Adrenal gland (tissue), 12 donors: ENCODE measurements around the gene HNF1A. TPM values are rescaled to one million over a fixed set of nuclear protein-coding genes. Genes with fewer than 3 reads are reported as not detected.

ENCODE experiments used
- DNase-seq, 7 donors: peaks; one replicate each; pipeline ENCODE4 v3.0.0-alpha.2; 2019 to 2020
- H3K27ac ChIP-seq, 5 donors: fragments of 200-600 bp; sonication (generic) in 4 of 5; 1 replicate in 3 of 5; 2 replicates in 2 of 5; pipeline versions ENCODE4 v1.5.1 to v1.8.0; 2016 to 2020; ENCODE audit warnings: mild to moderate bottlenecking in 1 of 5
- H3K27me3 ChIP-seq: fragments of 200-600 bp; 2 replicates; pipeline ENCODE4 v1.8.0; 2021
- H3K36me3 ChIP-seq, 2 donors: fragments of 200-600 bp; replicated peaks in 1 of 2; 1 replicate in 1 of 2; 2 replicates in 1 of 2; pipeline versions ENCODE4 v1.5.1 to v1.8.0; 2018 to 2022
- H3K4me1 ChIP-seq, 2 donors: fragments of 200-600 bp; replicated peaks in 1 of 2; 1 replicate in 1 of 2; 2 replicates in 1 of 2; pipeline versions ENCODE4 v1.5.1 to v1.8.0; 2018 to 2021
- H3K4me3 ChIP-seq, 4 donors: fragments of 200-600 bp; sonication (generic) in 3 of 4; one replicate each; pipeline ENCODE4 v1.5.1; 2016 to 2018
- H3K9me3 ChIP-seq, 3 donors: fragments of 200-600 bp; sonication (generic) in 1 of 3; replicated peaks in 1 of 3; 1 replicate in 2 of 3; 2 replicates in 1 of 3; pipeline versions ENCODE4 v1.5.1 to v1.8.0; 2016 to 2021
- POLR2A ChIP-seq, 2 donors: fragments of 450-650 bp; IDR thresholded peaks; one replicate each; pipeline ENCODE4 v1.6.1; 2017; ENCODE audit warnings: antibody characterized with exemption in 2 of 2, mild to moderate bottlenecking in 2 of 2, moderate library complexity in 1 of 2
- WGBS, 4 donors: extraction: QIAGEN DNeasy Blood & Tissue Kit in 2 of 4; methylation state at CpG; one replicate each; pipeline versions ENCODE4 v1.1.5 to v1.1.7; 2013 to 2017; 5-methylcytosine and 5-hydroxymethylcytosine counted together
- intact Hi-C, 2 donors: fragments of 100-400 bp; cut with DNase I; formaldehyde crosslinking; loops; one replicate each; pipeline versions ENCODE4 v1.14.1 to v1.15.0; 2022 to 2023
- polyA plus RNA-seq, 3 donors: library from polyadenylated mRNA; stranded (reverse); fragments of 200-250 nt in 2 of 3; fragments of 350-450 nt in 1 of 3; fragmentation: Illumina TruSeq in 1 of 3; extraction: RNeasy Lipid Tissue Mini Kit (QIAGEN cat#74804) in 1 of 3; gene quantifications; one replicate each; pipeline ENCODE4 v1.2.3, GENCODE V29; 2013 to 2014
- total RNA-seq, 9 donors: library from RNA; depleted of rRNA in 4 of 9; stranded (reverse); fragments of >200 nt in 4 of 9; fragments of 120-200 nt in 1 of 9; fragmentation: NEBNext Ultra II Directional in 1 of 9; extraction: Animal tissue kit (Norgen Biotek cat#: 25700) in 1 of 9; gene quantifications; one replicate each; pipeline versions ENCODE4 v1.1.0 to v1.2.4, GENCODE V29; 2013 to 2023
- TF ChIP-seq, protein P1 (sequence below), 6 experiments: fragments of 450-650 bp in 4 of 6; fragments of 200-600 bp in 2 of 6; sonication (generic) in 1 of 6; IDR thresholded peaks; 1 replicate in 5 of 6; 2 replicates in 1 of 6; pipeline versions ENCODE4 v1.5.1 to v1.8.0; 2016 to 2021; ENCODE audit warnings: antibody characterized with exemption in 6 of 6, mild to moderate bottlenecking in 2 of 6, moderate library complexity in 1 of 6
- donor health status: healthy with polysubstance abuse.
- donor health status: Bipolar disorder and iron deficiency.
- donor health status: DM: yes; HTN: yes; CAD: no.
- donor health status: DM: no; HTN: no; CAD: no.
- donor health status: DM: no; HTN: no; CAD: no.
- donor health status: DM: yes; HTN: yes; CAD: no.

The HNF1A gene
- total and polyA plus RNA-seq, 12 donors: 0.03 to 0.08 TPM; not detected in 10

DNA sequence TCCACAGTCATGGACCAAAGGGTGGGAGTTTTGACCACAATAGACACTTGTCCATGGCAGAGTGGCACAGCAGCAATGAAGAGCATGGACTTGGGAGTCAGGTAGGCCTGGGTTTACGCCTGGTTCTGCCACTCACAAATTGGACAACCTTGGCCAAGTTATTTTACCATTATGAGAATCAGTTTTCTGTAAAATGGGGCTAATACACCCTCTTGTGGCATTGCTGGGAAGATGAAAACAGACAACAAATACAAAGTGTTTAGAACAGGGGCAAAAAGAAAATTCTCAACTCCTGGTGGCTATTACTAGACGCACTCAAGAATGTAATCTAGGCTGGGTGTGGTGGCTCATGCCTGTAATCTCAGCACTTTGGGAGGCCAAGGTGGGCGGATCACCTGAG, 35.4 kb downstream of the HNF1A start:
- no peaks in the 10 kb centered on the region for H3K27me3 ChIP-seq
- intact Hi-C loops: no loop called here
- no peaks in the 10 kb centered on the region for H3K9me3 ChIP-seq
- no peak overlapping the region for H3K27ac ChIP-seq
- TF ChIP-seq POLR2A (IDR thresholded peaks at IDR 0.05): no peak
- TF ChIP-seq, protein P1, sequence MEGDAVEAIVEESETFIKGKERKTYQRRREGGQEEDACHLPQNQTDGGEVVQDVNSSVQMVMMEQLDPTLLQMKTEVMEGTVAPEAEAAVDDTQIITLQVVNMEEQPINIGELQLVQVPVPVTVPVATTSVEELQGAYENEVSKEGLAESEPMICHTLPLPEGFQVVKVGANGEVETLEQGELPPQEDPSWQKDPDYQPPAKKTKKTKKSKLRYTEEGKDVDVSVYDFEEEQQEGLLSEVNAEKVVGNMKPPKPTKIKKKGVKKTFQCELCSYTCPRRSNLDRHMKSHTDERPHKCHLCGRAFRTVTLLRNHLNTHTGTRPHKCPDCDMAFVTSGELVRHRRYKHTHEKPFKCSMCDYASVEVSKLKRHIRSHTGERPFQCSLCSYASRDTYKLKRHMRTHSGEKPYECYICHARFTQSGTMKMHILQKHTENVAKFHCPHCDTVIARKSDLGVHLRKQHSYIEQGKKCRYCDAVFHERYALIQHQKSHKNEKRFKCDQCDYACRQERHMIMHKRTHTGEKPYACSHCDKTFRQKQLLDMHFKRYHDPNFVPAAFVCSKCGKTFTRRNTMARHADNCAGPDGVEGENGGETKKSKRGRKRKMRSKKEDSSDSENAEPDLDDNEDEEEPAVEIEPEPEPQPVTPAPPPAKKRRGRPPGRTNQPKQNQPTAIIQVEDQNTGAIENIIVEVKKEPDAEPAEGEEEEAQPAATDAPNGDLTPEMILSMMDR (IDR thresholded peaks at IDR 0.05): no peak
- peaks cover 7 to 8% of the 10 kb centered on the region in 2 donors for H3K4me1 ChIP-seq
- no peak for DNase-seq
- no peak overlapping the region for H3K4me3 ChIP-seq
- H3K36me3 ChIP-seq: peaks cover 0 to 21% of the 10 kb centered on the region in 2 donors
- 80 to 94% (median 86%) methylated on average over 3 of the region's 3 CpGs for WGBS, 4 donors

DNA sequence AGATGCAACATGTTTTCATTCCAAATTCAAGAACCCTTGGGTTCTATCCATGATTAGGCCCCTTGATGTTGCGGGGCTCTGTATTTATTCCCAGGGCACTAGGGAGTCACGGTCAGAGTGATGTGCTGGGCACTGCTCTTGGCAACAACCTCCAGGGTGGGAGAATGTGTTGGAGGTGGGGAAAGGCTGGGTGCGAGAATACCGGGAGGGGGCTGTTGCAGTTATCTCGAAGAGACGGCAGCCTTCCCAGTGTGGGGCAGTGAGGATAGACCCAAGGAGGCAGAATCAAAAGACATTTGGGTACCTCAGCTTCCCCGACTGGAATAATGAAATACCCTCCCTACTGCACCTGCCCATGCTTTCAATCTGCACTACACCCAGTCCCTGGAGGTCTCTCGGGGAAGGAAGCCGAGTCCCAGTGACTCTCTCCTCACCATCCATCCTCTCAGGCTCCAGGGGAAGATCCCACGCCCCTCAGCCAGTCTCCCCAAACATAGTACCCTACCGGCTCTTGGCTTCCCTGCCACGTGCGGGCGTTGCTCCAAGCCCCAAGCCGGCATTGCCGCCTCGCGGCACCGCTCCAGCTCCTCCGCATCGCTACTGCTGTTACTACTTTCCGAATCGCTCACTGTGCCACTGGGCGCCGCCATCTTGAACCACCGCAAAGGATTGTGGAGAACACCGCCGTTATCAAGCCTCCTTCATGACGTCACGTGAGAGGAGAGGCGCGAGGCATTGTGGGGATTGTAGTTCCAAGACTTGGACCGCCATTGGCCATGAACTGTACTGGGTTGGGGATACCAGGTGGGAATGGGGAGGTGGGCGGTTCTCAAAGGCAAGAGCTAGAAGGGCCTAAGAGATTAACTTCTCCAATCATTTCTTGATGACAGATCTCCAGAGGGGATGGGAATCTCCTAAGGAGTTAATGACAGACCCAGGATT, 37.8 kb downstream of the HNF1A start, which contains the start of gene C12orf43:
C12orf43 (minus strand) TSS at position 663 of the 942 bp plus-strand sequence; CDS start at position 650, 13 bp downstream.
- intact Hi-C loops: no loop called here
- 1 to 5% (median 1%) methylated on average over 16 to 34 of the region's 34 CpGs for WGBS, 4 donors
- Histone ChIP-seq H3K9me3 (no peaks in the 10 kb centered on the region), H3K4me1 (peaks cover 7 to 8% of the 10 kb centered on the region in 2 donors), H3K27ac (peak within 1 kb of the TSS in 3 of 5 donors; percentile 39 to 74 (median 68)), H3K36me3 (no peaks in the 10 kb centered on the region), H3K4me3 (peak within 1 kb of the TSS in 3 of 4 donors; percentile 65 to 87 (median 69)), H3K27me3 (no peaks in the 10 kb centered on the region)
- peak; percentile 90 to 97 (median 92) for DNase-seq
- TF ChIP-seq, protein P1 (IDR thresholded peaks at IDR 0.05): no peak
- peak in 1 of 2 donors; percentile 60 for TF ChIP-seq POLR2A (IDR thresholded peaks at IDR 0.05)

DNA sequence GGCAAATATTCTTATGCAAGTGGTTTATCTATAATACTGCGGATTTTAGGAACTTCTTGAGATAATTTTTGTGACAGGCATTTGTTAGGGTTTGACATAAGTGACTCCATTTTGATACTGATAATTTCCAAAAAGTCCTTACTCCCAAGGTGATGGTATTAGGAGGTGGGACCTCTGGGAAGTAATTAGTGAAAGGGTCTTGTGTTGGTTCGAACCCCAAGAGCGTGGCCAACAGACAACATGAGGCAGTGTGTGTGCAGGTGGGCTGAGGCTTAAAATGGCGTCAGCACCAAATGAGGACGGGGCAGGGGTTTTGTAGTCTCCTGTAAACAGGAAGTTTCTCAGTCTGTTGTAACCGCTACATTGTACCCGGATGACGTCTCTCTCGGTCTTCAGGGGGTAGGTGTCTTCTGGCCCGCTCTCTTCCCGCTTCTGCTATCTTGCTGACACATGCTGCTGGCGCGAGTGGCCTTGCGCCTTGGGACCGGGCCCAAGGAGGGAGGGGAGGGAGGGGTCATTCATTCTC, 39.7 kb downstream of the HNF1A start:
- H3K36me3 ChIP-seq: no peaks in the 10 kb centered on the region
- peak in 6 of 7 donors; percentile 38 to 57 (median 56) for DNase-seq
- peaks cover 7 to 8% of the 10 kb centered on the region in 2 donors for H3K4me1 ChIP-seq
- no peak overlapping the region for H3K4me3 ChIP-seq
- WGBS, 4 donors: 72 to 89% (median 78%) methylated on average over 15 of the region's 15 CpGs
- no peak for TF ChIP-seq POLR2A (IDR thresholded peaks at IDR 0.05)
- TF ChIP-seq, protein P1 (IDR thresholded peaks at IDR 0.05): no peak
- H3K27me3 ChIP-seq: no peaks in the 10 kb centered on the region
- intact Hi-C loops: no loop called here
- no peak overlapping the region for H3K27ac ChIP-seq
- H3K9me3 ChIP-seq: no peaks in the 10 kb centered on the region

DNA sequence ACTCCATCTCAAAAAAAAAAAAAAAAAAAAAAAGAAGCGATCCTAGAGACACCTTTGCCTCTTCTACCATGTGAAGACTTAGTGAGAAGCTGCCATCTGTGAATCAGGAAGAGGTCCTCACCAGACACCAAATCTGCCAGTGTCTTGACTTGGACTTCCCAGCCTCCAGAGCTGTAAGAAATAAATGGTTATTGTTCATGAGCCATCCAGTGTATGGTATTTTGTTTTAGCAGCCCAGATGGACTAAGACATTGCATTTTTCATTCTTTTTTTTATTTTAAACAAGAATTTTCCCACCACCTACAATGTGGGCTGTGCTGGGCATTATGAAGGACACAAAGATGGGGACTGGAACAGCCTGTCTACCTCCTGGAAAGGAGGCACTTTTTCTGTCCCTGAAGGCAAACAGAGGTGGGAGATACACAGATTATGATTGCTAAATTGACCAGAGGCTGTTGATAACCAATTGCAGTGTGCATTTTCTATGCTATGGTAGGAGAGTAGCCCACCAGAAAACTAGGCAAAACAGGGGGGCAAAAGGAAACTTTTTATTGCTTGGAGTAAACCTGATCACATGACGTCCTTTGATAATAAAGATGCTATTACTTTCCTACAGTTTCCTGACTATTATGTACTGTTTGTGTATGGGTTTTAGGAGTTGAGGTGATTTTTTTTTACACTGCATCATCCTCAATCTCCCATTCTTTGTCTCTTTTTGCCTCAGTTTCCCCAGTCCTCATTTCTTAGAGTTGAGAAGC, 40.7 kb downstream of the HNF1A start:
- peaks cover 7 to 8% of the 10 kb centered on the region in 2 donors for H3K4me1 ChIP-seq
- H3K4me3 ChIP-seq: no peak overlapping the region
- H3K36me3 ChIP-seq: no peaks in the 10 kb centered on the region
- H3K27me3 ChIP-seq: no peaks in the 10 kb centered on the region
- TF ChIP-seq POLR2A (IDR thresholded peaks at IDR 0.05): no peak
- TF ChIP-seq, protein P1 (IDR thresholded peaks at IDR 0.05): no peak
- H3K27ac ChIP-seq: no peak overlapping the region
- 72 to 98% (median 92%) methylated on average over 2 of the region's 2 CpGs for WGBS, 4 donors
- no peaks in the 10 kb centered on the region for H3K9me3 ChIP-seq
- no peak for DNase-seq
- intact Hi-C loops: no loop called here
